GM12874 (cell line): ENCODE measurements around the gene PDE10A.

Experiments used
- TF ChIP-seq, protein P1 (sequence below): IDR thresholded peaks from 2 replicates; pipeline ENCODE4 v1.5.1; 2011; ENCODE audit warnings: low read depth, mild to moderate bottlenecking, control low read depth, low read length, moderate library complexity; ENCODE audit not compliant: insufficient read depth

Gene PDE10A

GRCh38 chr6:165665384-165665672, 2.3 kb upstream of the PDE10A start:
- TF ChIP-seq, protein P1, sequence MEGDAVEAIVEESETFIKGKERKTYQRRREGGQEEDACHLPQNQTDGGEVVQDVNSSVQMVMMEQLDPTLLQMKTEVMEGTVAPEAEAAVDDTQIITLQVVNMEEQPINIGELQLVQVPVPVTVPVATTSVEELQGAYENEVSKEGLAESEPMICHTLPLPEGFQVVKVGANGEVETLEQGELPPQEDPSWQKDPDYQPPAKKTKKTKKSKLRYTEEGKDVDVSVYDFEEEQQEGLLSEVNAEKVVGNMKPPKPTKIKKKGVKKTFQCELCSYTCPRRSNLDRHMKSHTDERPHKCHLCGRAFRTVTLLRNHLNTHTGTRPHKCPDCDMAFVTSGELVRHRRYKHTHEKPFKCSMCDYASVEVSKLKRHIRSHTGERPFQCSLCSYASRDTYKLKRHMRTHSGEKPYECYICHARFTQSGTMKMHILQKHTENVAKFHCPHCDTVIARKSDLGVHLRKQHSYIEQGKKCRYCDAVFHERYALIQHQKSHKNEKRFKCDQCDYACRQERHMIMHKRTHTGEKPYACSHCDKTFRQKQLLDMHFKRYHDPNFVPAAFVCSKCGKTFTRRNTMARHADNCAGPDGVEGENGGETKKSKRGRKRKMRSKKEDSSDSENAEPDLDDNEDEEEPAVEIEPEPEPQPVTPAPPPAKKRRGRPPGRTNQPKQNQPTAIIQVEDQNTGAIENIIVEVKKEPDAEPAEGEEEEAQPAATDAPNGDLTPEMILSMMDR: no peak

DNA sequence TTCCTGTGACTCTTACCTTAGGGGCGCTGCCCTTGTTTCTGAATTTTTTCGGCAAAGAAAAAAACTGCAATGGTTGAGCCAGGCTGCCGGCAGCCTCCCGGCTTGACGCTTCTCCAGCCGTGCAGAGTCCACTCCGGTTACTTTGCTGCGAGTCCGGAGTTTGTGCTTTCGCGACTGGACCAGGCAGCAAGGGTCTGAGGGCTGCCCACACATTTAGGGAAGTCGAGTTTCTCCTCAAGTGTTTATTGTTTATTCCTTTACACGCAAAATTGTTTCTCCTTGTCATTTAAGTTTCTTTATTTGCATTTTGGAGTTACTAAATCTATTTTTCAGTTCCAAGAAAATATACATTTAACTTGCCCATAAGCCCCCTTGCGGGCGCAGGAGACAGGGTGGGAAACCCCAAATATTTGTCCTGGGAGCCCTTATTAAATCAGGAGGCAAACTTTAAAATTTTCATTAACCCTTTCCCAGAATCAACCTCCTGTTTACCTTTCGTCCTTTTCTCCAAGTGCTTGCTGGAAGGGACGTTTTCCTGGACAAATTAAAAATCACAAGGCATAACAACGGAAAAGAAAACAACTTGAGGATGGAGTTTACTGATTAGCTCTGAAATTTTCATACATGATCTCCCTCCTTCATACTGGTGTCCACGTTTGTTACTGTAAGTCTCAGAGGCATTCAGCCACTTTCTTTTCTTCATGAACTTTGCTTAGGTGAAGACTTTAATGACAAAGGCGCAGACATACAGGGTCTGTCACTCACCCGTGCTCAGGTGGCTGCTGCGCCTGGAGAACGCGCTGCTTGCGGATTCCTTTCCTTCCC, 1.7 kb upstream of the PDE10A start:
- TF ChIP-seq, protein P1: no peak

DNA sequence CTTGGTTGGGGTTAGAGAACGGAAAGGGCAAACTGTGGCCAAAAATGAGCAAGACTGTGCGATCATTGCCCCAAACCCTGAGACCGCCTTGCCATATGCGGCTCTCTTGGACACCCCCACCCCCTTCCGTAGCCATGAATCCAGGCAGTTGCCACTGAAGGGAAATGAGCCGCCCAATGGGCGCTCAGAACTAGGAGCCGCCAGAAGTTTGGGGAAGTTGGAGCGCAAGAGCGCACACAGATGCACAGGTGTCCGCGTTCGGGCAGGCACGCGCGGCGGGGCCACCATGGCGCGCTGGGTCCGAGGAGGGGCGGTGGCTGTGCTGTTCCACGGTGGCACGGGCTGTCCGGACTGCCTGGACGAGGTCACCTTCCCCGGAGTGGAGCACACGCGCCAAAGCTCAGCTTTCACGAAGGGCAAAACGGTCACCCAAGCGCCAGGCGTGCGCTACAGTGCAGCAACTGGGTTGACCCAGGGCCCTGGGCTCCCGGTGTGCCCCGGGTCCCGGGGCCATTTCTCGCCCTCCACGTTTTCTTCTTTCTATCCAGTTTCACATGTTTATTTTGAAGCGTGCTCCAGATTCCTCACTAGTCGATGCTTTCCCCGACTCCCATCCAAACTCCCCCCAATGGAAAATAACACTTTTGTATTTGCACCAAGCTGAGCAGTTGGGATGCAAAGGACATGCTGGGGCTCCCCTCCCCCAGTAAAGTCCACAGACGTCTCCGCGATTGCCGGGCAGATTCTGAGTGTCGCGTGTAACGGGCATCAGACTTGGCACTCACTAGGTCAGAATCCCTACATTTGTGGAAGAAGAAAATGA, 906 bp upstream of the PDE10A start:
- TF ChIP-seq, protein P1: no peak

DNA sequence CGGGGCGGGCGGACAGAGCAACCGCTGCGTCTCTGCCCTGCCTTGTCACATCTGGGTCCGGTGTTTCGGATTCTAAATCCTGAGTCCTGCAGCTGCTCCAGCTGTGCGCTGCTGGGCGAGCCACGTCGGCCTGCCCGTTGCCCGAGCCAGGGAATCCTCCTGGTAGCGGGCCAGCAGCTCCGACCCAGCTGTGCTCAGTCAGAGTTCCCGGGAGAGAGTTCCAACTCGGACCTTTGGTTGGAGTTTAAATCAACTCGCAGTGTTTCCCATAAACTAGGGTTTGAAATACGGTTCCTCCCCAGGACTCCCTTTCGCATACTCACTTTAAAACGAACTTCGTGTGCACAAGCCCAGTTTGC, 315 bp upstream of the PDE10A start:
- TF ChIP-seq, protein P1: no peak

- TF ChIP-seq, protein P1: no peak
Observed at GRCh38 chr6:165662041-165662748, 846 bp downstream of the PDE10A start.

GRCh38 chr6:165661664-165662025, 1.4 kb downstream of the PDE10A start:
- TF ChIP-seq, protein P1: no peak
